ENCODE data around the gene VIPR2.

DNA sequence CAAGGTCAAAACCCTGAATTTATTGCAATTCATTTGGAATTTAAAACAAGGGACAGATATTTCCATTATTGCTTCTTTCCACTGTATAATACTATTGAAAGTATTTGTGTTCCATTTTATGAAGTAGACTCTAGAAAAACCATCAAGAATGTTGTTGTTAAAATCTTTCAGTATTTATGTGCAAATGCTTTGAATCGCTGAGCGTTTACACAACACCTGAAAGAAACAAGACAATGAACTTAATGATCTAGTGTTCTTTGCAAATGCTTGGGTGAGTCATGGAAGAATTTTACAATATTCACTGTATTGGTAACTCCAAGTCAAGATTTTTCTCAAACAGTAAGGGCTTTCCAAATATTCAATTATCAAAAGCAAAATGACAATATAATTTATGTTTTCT, 97.1 kb downstream of the VIPR2 start:
- no peak for TF ChIP-seq POLR2A (IDR thresholded peaks at IDR 0.05)
- TF ChIP-seq, protein P1, sequence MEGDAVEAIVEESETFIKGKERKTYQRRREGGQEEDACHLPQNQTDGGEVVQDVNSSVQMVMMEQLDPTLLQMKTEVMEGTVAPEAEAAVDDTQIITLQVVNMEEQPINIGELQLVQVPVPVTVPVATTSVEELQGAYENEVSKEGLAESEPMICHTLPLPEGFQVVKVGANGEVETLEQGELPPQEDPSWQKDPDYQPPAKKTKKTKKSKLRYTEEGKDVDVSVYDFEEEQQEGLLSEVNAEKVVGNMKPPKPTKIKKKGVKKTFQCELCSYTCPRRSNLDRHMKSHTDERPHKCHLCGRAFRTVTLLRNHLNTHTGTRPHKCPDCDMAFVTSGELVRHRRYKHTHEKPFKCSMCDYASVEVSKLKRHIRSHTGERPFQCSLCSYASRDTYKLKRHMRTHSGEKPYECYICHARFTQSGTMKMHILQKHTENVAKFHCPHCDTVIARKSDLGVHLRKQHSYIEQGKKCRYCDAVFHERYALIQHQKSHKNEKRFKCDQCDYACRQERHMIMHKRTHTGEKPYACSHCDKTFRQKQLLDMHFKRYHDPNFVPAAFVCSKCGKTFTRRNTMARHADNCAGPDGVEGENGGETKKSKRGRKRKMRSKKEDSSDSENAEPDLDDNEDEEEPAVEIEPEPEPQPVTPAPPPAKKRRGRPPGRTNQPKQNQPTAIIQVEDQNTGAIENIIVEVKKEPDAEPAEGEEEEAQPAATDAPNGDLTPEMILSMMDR (IDR thresholded peaks at IDR 0.05): no peak
